RWPE2 (cell line): ENCODE results near the gene ME3.

Source experiments
- ATAC-seq: fragments of 200-7000 bp; cut with Tn5 transposase; 3 replicates; pipeline ENCODE4 v1.9.1; 2021; ENCODE audit warnings: low read depth
- DNase-seq: peaks from one replicate; pipeline ENCODE4 v3.0.0-alpha.2; 2020; ENCODE audit warnings: low spot score
- H3K27ac ChIP-seq: fragments of 450-650 bp; 2 replicates; pipeline ENCODE4 v1.5.1; 2017; ENCODE audit warnings: mild to moderate bottlenecking; ENCODE audit not compliant: poor library complexity, severe bottlenecking
- H3K27me3 ChIP-seq: fragments of 250-450 bp; sonication (Bioruptor Pico); 2 replicates; pipeline ENCODE4 v1.5.1; 2021; ENCODE audit warnings: mild to moderate bottlenecking, moderate library complexity; ENCODE audit not compliant: insufficient read depth, poor library complexity, severe bottlenecking
- H3K36me3 ChIP-seq: fragments of 250-450 bp; sonication (Bioruptor Pico); 2 replicates; pipeline ENCODE4 v1.5.1; 2020; ENCODE audit warnings: low read depth, mild to moderate bottlenecking, moderate library complexity
- H3K4me1 ChIP-seq: fragments of 250-450 bp; sonication (Bioruptor Pico); 2 replicates; pipeline ENCODE4 v1.5.1; 2021; ENCODE audit warnings: mild to moderate bottlenecking, moderate library complexity; ENCODE audit not compliant: insufficient read depth, poor library complexity, severe bottlenecking
- H3K4me3 ChIP-seq: fragments of 250-450 bp; sonication (Bioruptor Pico); 2 replicates; pipeline ENCODE4 v1.5.1; 2021; ENCODE audit warnings: mild to moderate bottlenecking, moderate library complexity; ENCODE audit not compliant: severe bottlenecking
- H3K9me3 ChIP-seq: fragments of 250-450 bp; sonication (Bioruptor Pico); 2 replicates; pipeline ENCODE4 v1.5.1; 2021; ENCODE audit warnings: mild to moderate bottlenecking, moderate library complexity; ENCODE audit not compliant: severe bottlenecking
- TF ChIP-seq, protein P1 (sequence below): fragments of 450-650 bp; IDR thresholded peaks from one replicate; pipeline ENCODE4 v1.5.1; 2017; ENCODE audit warnings: mild to moderate bottlenecking, moderate library complexity; ENCODE audit not compliant: poor library complexity, severe bottlenecking

The ME3 gene

DNA sequence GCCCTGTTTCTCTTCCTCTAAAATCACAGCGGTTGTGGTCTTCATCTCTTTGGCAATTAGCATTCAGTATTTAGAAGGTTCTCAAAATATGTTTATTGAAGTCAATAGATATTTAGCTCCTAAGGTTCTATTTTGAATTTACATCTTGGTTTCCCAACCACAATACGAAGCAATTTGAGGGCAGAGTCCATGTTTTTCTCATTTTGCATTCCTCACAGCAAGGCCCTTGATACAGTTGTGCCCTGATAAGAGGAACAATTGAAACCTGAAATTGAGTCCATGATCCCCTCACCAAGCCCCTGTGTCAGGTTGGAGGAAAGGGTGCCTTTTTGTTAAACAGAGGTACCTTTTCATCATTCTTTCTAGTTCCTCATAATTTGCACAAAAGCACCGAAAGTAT is 166.2 kb downstream of the ME3 start:
- no peaks in the 10 kb centered on the region for H3K27me3 ChIP-seq
- ATAC-seq, result no peak
- DNase-seq, result no peak
- no peaks in the 10 kb centered on the region for H3K9me3 ChIP-seq
- no peak overlapping the region for H3K4me3 ChIP-seq
- no peak overlapping the region for H3K27ac ChIP-seq
- H3K36me3 ChIP-seq, result no peaks in the 10 kb centered on the region
- TF ChIP-seq, protein P1, sequence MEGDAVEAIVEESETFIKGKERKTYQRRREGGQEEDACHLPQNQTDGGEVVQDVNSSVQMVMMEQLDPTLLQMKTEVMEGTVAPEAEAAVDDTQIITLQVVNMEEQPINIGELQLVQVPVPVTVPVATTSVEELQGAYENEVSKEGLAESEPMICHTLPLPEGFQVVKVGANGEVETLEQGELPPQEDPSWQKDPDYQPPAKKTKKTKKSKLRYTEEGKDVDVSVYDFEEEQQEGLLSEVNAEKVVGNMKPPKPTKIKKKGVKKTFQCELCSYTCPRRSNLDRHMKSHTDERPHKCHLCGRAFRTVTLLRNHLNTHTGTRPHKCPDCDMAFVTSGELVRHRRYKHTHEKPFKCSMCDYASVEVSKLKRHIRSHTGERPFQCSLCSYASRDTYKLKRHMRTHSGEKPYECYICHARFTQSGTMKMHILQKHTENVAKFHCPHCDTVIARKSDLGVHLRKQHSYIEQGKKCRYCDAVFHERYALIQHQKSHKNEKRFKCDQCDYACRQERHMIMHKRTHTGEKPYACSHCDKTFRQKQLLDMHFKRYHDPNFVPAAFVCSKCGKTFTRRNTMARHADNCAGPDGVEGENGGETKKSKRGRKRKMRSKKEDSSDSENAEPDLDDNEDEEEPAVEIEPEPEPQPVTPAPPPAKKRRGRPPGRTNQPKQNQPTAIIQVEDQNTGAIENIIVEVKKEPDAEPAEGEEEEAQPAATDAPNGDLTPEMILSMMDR, result no peak
- H3K4me1 ChIP-seq, result peaks cover 26% of the 10 kb centered on the region

DNA sequence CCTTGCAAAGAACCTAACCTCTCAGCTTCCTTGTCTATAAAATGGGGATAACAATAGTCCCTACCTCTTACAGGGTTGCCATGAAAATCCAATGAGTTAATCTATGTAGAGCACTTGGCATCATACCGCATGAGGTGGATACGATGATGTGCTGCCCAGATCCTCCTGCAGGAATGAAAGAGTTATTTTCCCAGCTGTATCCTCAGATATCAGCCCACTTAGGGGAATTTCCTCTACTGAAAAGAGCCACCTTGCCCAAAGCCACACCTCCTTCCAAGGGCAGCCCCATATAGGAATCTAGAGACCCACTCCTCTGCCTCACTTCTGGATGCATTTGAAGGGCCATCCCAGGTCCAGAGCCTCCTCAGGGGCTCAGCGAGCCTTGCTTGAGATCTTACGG is 169.3 kb downstream of the ME3 start:
- Histone ChIP-seq H3K27ac (no peak overlapping the region), H3K4me3 (no peak overlapping the region), H3K9me3 (no peaks in the 10 kb centered on the region), H3K36me3 (no peaks in the 10 kb centered on the region), H3K27me3 (no peaks in the 10 kb centered on the region), H3K4me1 (peaks cover under 1% of the 10 kb centered on the region)
- DNase-seq (no peak), ATAC-seq (no peak)
- TF ChIP-seq, protein P1, result no peak

DNA sequence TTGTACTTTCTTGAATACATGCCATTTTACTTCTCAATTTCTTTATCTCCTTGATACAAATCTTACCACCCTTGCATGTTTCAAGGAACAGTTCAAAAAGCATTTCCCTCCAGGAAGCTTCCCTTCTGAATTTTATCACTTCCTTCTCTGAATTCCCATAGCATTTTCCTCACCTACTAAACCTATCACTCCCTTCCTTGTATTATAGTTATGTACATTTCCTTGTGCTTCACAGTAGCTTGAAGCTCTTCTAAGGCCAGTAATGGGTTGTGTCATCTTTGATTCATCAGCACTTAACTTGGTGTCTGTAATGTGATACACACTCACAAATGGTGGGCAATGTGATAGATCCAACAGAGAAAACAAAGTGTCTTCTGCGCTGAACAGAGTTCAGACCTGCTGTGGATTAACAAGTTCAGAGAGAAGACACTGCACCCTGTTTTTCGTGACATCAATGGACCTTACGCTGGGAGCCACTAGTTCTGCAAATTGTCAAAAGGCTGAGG is 170.2 kb downstream of the ME3 start:
- ATAC-seq, result no peak
- TF ChIP-seq, protein P1, result no peak
- peaks cover 3% of the 10 kb centered on the region for H3K4me1 ChIP-seq

DNA sequence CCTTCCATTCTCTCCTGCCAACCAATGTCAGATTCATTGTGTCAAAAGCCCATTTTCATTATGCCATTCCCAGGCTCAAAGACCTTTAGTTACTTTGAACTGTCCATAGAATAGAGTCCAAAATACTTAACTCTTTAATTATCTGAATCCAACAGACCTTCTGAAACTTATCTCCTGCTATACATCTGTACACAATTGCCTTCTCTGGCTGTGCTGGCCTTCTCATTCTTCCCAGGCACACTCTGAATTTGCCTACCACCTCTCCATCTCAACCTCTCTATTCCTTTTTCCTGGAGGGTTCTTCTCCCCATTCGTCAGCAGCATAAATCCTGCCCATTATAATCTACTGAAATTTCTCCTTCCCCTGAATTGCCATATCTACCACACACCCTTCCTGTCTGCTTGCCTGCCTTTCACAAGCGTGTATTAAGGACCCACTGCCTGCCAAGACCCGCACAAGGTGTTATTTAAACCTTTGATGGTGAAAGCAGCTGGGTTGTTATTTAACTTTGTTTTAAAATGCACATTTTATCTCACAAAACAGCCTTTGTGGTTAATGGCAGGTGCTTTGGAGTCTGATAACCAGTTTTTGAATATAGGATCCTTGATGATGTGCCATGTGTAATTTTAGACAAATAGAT is 171.8 kb downstream of the ME3 start:
- H3K27me3 ChIP-seq, result no peaks in the 10 kb centered on the region
- peaks cover 5% of the 10 kb centered on the region for H3K4me1 ChIP-seq
- DNase-seq (no peak), ATAC-seq (no peak)
- H3K9me3 ChIP-seq, result no peaks in the 10 kb centered on the region
- H3K36me3 ChIP-seq, result no peaks in the 10 kb centered on the region
- TF ChIP-seq, protein P1, result no peak
- no peak overlapping the region for H3K27ac ChIP-seq
- no peak overlapping the region for H3K4me3 ChIP-seq

More for the DNA sequence above, 170.2 kb downstream of the ME3 start:
- DNase-seq, result no peak
- no peaks in the 10 kb centered on the region for H3K27me3 ChIP-seq
- H3K4me3 ChIP-seq, result no peak overlapping the region
- H3K9me3 ChIP-seq, result no peaks in the 10 kb centered on the region
- no peaks in the 10 kb centered on the region for H3K36me3 ChIP-seq
- H3K27ac ChIP-seq, result no peak overlapping the region

DNA sequence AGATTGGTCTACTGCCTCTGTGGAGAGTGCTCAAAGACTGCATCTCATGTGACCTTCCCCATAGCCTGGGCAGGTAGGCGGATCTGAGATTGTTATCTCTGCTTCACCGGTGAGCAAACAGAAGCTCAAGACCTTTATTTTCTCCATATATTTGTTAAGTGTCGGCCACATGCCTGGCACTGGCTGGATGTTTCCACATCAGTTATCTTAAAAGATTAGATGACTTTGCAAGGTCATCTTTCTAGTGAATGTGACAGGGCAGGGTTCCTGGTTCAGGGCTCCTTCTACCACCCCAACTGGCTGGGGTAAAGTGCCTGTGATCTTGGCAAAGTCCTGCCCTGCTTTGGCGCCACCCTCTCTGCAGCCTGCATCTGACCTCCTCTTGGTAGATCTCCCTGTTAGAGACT is 172.7 kb downstream of the ME3 start:
- Histone ChIP-seq H3K4me1 (peaks cover 5% of the 10 kb centered on the region), H3K9me3 (no peaks in the 10 kb centered on the region), H3K36me3 (no peaks in the 10 kb centered on the region), H3K27ac (no peak overlapping the region), H3K4me3 (no peak overlapping the region), H3K27me3 (no peaks in the 10 kb centered on the region)
- TF ChIP-seq, protein P1, result no peak
- ATAC-seq, result no peak
- DNase-seq, result no peak
